ENCODE results near the gene NTNG2.

Gene NTNG2

DNA sequence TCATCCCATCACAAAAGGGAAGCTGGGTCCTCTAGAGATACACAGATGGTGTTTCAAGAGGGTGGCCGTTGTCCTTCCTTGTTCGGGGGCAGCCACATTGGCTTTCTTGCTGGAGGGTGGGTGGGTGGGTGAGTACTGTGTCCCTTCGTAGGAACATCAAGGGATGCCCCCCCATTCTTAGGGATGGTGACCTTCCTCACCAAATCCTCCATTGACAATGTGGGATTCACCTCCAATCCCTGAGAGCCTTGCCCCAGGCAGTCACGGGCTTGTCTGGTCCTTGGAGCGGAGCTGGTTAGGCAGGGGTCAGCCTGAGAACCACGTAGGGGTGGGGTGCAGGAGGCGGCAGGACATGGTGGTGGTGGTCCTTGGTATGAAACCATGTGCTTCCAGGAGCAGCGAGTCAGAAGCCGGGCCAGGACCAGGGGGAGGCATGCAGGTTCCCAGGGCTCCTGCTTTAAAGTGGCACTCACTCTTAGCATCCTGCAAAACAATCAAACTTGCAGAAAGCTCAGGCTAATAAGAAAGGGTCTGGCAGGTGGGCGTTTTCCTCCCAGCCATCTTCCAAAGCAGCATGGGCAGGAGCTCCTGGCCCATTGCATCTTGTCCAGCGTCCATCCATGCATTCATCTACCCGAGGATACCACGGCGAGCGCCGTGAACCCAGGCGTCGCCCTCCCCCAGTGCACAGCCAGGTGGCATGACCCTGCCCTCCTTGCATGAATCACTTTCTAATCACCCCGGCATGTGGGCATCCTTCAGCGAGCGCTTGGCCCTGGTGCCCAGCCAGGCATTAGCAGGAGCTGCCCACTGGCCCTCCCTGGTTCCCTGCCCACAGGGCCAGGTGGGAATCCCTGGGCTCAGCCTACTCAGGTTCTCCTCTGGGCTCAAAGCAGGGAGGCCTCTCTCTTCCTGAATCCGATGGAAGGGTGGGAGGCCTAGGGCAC lies 76.4 kb downstream of the NTNG2 start:
- no peak for DNase-seq

DNA sequence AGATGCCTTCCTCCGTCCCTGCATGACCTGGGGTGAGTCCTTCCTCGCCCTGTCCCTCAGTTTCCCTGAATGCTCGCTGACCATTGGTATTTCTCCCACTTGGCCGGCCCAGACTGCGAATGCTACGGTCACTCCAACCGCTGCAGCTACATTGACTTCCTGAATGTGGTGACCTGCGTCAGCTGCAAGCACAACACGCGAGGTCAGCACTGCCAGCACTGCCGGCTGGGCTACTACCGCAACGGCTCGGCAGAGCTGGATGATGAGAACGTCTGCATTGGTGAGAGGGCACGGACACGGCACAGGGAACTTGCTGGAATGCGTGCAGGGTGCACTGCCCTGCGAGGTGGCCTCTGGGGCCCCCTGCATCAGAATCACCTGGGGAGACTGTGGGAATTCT lies 77.1 kb downstream of the NTNG2 start:
- DNase-seq, result no peak

DNA sequence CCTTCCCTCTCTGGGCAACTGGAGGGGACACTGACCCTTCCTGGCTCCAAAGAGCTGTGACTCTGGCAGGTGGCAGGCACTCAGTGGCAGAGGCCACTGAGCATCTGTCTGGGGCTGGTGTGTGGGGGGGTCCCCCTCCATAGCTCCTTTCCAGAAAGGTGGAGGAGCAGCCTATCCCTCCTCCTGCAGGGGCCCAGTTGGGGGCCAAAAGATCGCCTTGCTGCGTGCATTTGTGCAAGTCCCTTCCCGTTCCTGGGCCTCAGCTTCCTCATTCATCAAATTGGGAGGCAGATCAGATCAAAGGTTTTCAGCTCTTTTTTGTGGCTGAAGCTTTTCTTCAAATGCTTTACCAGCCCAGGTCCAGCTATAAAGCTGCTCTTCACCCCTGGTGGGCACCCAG lies 77.7 kb downstream of the NTNG2 start:
- no peak for DNase-seq

DNA sequence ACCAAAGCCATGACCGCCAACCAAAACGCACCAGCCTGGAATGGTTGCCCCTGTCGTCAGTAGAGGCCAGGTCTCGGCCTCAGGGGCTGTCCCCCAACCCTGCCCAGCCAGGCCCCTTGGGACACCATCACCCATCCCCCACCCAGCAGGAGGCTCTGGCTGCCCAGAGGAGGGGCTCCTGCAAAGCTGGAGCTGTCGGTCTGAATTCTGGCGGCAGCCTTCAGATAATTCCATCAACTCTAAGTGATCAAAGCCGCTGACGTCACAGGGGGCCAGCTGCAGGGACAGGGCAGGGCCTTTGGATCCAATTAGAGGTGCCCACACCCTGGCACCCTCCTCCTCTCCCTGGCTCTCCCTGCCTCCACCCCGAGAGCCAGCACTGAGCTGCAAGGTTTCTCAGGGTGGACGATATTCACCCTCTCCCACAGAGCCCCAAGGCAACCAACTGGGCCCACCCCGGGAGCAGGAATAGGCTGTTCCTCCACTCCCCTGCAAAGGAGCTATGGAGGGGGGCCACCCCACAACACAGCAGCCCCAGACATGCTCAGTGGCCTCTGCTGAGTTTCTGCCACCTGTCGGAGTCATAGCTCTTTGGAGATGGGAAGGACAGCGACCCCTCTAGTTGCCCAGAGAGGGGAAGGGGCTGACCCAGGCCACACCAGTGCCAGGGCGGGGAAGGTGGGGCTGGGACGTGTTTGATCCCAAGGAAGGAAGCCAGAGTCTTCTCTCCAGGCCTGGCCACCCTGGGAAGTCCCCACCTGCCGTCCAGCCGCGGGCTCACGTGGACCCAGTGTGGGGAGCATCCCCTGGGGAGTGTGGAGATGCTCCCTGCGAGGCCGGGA lies 78.4 kb downstream of the NTNG2 start:
- peak; percentile 30 for DNase-seq

DNA sequence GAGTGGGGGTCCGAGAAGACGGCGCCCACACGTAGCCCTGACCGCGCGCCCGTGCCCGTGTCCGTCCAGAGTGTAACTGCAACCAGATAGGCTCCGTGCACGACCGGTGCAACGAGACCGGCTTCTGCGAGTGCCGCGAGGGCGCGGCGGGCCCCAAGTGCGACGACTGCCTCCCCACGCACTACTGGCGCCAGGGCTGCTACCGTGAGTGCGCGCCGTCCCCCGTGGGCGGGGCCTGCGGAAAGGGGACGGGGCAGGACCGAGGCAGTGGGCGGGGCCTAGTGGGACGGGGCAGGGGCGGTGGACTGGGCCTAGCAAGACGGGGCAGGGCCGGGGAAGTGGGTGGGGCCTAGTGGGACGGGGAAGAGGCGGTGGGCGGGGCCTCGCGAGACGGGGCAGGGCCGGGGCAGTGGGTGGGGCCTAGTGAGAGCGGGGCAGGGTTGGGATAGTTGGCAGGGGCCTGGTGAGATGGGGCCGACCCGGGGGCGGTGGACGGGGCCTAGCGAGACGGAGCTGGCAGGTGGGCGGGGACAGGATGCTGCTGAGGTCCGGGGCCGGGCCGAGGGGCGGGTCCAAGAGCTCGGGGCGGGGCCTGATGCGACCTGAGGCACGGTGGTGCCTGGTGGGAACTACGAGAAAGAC lies 79.1 kb downstream of the NTNG2 start:
- DNase-seq, result peak; percentile 99

DNA sequence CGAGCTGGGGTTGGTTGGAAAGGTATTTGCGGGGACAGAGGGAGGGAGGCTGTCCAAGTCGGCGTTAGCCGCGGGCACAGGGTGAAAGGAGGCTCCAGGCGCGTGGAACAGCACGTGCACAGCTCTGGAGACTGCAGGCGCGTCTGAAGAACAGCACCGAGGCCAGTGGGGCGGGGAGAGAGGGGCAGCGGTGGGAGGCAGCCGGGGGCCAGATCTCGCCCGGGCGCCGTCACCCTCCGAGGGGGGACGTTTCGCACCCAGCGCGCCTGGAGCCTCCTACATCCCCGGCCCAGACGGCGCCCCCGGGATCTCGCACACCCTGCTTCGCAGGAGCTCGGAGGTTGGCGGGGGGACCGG lies 79.6 kb downstream of the NTNG2 start:
- no peak for DNase-seq

DNA sequence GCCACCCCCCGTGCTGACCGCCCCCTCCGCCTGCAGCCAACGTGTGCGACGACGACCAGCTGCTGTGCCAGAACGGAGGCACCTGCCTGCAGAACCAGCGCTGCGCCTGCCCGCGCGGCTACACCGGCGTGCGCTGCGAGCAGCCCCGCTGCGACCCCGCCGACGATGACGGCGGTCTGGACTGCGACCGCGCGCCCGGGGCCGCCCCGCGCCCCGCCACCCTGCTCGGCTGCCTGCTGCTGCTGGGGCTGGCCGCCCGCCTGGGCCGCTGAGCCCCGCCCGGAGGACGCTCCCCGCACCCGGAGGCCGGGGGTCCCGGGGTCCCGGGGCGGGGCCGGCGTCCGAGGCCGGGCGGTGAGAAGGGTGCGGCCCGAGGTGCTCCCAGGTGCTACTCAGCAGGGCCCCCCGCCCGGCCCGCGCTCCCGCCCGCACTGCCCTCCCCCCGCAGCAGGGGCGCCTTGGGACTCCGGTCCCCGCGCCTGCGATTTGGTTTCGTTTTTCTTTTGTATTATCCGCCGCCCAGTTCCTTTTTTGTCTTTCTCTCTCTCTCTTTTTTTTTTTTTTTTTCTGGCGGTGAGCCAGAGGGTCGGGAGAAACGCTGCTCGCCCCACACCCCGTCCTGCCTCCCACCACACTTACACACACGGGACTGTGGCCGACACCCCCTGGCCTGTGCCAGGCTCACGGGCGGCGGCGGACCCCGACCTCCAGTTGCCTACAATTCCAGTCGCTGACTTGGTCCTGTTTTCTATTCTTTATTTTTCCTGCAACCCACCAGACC lies 80.2 kb downstream of the NTNG2 start:
- peak; percentile 54 for DNase-seq

DNA sequence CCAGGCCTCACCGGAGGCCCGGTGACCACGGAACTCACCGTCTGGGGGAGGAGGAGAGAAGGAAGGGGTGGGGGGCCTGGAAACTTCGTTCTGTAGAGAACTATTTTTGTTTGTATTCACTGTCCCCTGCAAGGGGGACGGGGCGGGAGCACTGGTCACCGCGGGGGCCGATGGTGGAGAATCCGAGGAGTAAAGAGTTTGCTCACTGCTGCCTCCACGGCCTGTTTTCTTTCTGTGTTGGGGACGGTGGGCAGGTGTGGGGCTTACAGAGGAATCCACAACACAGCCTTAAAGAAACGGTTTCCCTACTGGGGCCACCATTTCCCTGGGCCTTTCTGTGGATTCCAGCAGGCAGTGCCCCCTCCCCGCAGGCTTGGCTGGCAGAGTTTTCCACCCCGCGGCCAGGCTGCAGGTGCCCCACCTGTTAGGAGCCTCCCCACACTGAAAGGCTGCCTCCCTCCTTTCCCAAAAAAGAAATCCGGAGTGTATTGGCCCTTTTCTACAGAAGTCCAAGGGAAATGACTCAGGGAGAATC lies 80.8 kb downstream of the NTNG2 start:
- peak; percentile 33 for DNase-seq

DNA sequence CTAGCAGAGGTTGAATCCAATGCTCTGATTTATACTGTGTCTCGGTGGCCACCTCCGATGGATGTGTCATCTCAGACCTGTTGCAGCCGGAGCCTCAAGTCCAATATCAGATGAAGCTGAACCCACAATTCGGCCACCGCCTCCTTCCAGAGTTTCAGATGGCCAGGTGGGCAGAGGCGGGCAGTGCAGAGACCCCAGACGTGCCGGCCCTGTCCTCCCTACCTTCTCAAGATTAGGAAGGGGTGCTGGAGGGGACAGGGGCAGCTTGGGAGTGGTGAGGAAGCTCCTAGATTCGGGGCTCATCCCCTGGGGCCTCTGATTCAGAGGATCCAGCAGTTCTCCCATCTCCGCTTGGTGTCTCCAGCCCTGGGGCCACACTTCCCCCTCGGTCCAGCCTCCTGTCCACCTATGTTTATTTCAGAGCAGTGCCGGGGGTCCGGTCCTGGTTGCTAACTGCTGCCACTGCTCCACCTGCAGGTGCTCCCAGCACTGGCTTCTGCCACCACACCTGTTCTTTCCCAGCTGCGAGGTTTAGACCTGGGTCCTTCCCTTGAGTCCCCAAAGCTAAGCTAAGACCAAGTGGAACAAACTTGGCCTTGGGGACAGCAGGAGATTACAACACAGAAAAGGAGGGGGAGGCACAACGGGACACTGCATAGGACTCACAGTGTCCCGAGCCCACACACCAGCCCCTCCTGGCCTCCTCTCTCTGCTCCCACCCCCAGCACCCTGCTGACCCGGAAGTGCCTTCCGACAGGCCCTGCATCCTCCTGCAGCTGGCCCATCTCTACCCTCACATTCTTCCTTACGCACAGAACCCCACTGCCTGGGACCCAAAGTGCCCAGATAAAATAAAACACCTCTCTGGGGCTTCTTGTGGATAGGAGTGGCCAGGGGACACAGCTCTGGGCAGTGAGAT lies 81.6 kb downstream of the NTNG2 start:
- DNase-seq, result no peak

DNA sequence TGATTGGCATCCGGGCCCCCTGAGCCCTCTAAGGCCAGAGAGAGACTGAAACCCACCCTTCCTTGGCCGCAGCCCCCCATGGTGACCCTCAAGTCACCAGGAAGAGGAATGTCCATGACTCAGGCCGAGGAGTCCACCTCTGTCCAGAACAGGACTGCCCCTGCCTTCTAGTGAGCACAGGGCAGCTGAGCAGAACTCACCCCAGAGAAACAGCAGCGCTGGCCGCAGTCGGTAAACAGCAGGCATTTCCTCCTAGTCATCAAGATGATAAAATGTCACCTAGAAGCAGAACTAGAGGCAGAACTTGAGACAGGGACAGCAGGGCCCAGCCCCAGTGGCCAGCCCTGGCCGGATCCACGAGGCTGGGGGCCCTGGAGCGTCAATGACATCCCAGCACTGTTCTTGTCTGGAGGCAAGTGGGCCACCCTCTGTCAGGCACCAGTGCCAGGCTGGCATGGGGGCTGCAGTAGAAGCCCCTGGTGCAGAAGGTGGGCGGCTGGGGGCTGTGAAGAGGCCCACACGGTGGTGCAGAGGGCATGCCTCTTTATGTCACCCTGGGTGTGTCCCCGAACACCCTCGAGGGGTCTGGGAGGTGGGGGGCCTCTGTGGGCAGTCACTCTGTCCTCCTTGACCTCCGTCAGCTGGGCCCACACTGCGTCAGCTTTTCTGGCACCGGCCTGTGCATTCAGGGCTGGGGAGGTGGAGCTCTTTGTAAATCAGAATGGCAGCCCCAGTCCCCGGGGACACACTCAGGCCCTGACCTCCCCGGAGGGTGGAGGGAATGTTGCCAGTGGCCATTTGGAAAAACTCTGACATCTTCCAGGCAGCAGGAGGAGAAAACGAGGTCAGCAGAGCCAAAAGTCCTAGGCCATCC lies 83.0 kb downstream of the NTNG2 start:
- DNase-seq, result no peak

DNA sequence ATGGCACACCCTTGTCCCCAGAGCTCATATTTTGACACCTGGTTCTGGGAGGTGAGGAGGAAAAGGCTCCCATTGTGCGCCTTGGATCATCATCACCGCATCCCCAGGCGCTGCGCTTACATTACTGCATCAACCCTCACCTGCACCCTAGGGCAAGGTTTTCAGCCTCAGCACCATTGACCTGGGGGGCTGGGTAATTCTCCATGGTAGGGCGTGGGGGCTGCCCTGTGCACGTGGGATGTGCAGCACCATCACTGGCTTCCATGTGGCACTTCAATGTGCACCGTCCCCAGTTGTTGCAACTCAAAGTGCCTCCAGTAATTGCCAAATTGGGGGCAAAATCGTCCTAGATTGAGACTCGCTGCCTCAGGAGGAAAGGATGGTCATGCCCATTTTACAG lies 83.6 kb downstream of the NTNG2 start:
- DNase-seq, result no peak

DNA sequence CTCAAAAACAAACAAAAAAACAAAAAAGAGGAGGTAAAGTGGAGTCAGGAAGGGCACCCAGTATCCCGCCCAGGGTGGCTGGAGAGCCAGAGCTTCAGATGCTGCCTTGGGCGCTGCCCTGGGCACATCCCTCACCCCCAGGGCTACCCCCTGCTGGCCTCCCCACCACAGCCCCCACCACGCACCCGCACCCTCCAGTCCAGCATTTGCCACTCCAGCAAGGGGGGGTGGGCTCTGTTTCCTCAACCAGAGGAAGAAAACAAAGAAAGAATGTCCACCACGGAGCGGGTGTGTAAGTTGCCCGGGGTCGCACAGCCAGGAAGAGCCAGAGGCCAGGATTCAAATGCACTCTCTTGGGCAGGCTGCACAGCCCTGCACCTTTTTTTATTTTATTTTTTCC lies 86.1 kb downstream of the NTNG2 start:
- DNase-seq, result no peak

DNA sequence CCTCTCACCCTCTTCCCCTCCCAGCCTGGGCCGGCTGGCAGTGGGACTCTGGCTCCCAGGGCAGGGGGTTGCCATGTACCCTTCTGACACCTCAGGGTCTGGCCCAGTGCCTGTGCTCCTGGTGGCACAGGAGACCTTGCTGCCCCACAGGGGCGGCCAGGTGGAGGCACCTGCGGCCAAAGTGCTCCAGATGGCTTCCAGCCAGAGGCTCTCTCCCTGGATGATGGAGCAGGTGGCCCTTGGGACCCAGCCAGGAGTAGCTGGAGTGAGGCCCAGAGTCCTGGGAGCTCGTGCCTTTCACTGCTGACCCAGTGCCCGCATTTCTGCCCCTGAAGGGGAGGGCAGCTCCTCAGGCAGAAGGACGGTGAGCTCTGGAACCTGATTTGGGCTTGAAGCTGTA lies 87.3 kb downstream of the NTNG2 start:
- no peak for DNase-seq

DNA sequence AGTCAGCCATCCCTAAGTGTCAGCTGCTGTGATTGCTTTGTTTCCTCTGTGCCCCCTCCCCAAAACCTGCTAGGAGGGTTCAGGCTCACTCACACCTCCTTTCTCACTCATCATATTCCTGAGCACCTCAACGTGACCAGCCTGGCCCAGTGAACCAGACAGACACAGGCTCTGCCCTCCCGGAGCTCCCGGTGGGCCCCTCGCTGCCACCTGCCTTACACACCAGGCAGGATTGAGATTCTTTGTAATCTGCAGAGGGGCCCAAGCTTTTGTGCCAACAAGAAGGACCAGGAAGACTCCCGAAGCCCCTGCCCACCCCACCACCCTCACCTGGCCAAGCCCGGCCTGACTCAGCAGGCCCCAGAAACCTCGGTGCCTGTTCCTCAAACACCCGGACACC lies 87.8 kb downstream of the NTNG2 start:
- no peak for DNase-seq

DNA sequence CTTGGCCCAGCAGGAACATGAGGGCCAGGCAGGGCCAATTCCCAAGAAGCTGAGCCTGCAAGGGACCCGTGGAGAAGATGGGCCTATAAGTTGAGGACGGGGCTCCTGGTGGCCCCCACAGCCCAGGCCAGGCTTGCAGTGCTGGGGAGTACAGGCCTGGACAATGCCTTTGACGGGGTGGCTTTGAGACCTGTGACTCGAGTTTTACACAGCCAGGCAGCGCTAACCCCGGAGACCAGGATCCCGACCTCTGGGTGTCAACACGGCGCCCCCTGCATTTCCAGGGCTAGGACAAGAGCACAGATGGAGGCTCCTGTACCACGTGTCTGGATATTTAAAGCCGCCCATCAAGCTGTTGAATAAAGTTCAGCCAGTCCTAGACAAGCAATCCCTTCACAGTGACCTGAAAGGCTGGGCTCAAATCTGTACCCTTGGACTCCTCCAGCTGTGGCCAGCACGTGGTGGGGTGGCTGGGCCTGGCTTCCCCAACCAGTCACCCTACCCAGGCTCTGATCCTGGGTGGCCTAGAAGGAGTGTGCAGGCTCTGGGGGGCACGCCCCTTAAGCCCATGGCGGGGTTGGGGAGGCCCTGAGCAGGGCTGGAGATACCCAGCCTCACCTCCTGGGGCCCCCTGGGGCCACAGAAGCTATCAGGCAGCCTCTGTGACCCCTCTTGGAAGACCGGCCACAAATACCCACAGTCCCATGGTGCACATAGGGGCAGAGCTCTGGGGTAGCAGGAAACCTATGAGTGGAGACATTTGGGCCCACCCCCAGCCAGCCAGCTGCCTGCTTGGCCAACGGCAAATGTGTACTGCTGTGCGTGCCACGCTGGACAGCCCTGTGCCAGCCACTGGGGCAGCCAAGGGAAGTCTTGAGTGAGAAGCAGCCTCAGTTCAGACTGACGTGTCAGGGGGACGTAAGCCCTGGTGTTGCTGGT lies 88.7 kb downstream of the NTNG2 start:
- no peak for DNase-seq

DNA sequence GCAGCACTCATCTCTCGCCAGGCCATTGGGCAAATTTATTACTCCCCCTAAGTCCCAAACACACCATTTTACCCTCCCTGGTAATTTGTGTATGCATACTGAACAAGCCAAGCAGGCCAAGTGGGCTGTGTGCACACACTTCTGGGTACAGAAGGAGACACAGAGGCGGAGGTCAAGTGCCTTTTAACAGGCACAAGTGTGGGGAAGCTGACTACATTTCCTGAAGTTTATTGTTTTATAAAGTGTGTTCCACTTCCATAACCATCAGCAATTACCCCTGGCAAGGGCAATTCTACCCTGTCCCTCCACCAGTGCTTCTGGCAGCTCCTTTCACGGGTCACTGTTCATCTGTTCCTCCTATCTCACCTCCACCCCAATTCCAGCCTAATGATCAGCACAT lies 99.0 kb downstream of the NTNG2 start:
- DNase-seq, result no peak

DNA sequence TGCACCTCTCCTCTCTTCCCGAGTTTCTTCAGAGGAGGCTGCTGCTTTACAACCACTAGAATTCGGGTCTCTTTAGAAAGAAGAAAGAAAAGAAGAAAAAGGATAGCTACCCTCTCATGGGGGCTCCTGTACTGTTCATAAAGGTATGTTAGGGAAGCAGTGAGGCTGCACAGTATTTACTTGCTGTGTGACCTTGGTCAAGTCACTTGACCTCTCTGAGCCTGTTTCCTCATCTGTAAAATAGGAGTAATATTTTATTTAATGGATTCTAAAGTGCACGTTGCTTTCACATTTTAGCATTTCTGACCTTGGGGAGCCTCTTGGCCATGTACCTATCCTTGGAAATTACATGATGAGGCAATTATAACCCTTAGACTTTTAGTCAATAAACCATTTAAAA lies 104.2 kb downstream of the NTNG2 start:
- DNase-seq, result no peak

DNA sequence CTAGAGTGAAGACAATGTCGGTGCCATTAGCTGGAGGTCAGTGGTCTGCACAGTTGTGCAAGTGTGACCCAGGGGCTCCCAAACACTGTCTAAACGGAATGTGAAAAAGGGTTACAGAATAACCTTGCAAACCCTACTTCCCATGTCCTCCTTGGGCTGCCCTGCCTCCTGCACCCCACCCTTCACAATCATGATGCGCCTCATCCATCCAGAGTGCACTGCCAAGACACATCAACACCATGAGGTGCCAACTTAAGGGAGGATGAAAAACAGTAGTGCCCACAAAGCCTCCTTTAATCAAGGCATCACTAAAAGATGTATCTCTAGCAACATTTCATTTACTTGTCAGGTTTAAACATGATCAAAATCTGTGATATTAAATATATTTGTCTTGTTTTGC lies 105.8 kb downstream of the NTNG2 start:
- no peak for DNase-seq

DNA sequence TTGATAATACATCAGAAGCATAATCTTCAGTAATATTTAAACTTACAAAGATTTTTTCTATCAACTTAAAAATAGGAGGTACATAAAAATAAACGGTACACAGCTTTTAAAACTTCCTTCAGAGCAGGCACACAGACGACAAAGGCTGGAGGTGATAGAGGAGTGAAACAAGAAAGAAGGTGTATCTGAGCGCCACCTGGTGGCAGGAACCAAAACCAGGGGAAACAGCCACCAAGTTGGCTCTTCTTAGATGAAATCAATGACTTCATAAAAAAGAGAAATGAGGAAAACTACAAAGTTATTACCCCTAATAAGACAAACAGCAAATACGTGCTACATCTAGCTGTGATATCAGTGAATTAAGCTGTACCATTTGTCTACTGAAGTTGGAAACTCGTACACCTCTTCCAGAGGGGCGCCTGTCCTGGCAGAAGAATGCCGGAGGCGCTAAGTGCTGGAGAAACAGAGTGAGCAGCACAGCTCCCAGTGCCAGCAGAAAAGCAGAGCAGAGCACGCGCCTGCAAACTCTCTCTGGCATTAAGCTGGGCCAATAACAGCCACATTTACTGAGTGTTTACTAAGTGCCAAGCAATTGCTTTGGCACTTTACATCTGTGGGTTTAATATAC lies 107.0 kb downstream of the NTNG2 start:
- peak; percentile 78 for DNase-seq
